Inferior parietal cortex (tissue), 1 donor: Measurements from ENCODE around the gene MYH11.
"Not testable (repeated sequence)": the region's sequence is repeated elsewhere in the genome, so short reads cannot be mapped to it uniquely, and the experiment has no call there.

Experiments
- DNase-seq: peaks from one replicate; pipeline ENCODE4 v3.0.0-alpha.2; 2016; ENCODE audit errors: extremely low spot score

The MYH11 gene

GRCh38 chr16:15714393-15715172 lies 142.2 kb downstream of the MYH11 start:
- no peak for DNase-seq

GRCh38 chr16:15708997-15709396 lies 147.8 kb downstream of the MYH11 start:
- no peak for DNase-seq

DNA sequence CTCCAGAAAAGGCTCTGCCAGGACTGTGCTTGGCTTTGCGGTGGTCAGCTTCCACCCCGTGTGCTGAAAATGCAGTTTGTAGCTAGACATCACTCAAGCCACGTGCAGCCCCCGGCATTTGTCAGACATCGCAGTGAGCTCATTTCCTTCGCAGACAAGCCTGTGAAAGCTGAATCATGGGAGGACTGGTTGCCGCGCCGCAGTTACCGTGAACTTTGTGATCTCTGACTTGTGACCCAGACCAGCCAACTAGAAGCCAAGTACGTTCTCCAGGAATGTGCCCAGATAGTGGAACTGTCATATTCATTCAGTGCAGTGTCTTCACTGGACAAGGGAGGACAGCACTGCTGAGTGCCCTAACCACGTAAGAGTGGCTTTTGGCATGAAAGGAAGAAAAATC lies 148.7 kb downstream of the MYH11 start:
- DNase-seq = no peak

DNA sequence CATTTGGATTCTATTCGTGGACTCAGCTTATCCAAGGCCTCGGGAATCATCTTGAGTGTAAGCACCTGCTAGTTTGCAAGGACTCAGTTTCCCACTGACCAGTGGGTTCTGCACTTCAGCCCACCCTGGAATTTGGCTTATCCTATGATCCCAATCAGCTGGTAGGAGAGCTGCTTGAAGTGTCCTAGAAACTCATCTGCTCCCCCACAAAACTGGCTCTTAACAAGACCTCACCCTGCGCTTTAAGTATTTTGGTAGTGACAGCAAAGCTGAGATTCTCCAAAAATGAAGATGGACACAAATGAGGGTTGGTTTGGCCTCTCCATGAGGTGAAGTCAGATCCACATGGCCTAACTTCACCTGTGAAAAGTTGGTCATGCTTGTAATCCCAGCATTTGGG lies 149.5 kb downstream of the MYH11 start:
- DNase-seq = no peak

GRCh38 chr16:15705064-15705565 lies 151.7 kb downstream of the MYH11 start:
- DNase-seq = no peak

DNA sequence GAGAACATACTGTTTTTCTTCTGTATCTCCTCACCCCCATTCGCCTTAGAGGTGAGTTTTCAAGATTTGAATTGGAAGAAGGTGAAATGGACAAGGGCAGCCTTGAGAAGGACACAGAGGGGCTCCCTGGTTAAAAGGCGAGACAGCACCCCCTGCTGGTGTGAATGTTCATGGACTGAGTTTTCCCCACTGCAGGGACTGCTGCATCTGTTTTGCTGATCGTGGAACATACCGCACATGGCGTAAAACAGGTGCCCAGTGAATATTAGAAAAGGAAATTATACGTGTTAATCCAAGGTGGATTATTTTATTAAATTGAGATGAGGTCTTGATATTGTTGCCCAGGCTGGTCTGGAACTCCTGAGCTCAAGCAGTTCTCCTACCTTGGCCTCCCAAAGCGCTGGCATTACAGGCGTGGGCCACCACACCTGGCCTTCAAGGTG lies 152.3 kb downstream of the MYH11 start:
- DNase-seq = peak; percentile 89

GRCh38 chr16:15703029-15703736 lies 153.6 kb downstream of the MYH11 start:
- no peak for DNase-seq

DNA sequence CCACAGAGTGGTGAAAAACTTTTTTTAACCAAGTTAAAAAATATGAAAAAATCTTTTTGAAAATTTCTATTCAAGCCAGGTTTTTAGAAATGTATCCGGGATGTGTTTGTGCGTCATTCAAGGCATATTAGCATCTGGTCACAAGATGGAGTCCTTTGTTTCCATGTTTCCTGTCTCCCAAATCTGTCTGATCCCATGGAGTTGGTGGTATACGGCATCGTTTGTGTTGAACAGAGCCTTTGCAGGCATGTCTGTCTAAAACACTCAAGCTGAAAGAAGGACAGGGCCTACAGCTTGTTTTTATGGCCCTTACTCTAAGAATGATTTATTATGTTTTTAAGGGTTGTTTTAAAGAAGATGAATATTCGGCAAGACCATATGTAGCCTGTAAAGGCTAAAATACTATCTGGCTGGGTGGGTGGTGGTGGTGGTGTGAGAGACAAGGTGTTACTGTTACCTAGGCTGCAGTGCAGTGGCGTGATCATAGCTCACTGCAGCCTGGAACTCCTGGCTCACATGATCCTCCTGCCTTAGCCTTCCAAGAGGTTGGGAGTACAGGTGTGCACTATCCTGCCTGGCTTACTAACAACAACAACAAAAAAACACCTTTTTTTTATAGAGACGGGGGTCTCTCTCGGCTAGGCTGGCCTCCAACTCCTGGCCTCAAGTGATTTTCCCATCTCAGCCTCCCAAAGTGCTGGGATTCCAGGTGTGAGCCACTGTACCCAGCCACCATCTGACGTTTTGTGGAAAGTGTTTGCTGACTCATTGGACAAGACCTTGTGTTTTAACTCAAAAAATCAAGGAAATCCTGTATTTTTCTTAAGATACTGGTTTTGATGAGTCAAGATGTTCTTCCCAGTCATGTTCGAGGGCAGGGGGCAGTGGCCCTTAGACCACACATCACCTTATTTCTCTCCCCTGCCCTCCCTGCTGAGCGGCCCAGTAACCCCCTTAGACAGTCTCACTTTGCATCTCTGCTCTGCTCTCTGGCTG lies 154.6 kb downstream of the MYH11 start:
- no peak for DNase-seq

DNA sequence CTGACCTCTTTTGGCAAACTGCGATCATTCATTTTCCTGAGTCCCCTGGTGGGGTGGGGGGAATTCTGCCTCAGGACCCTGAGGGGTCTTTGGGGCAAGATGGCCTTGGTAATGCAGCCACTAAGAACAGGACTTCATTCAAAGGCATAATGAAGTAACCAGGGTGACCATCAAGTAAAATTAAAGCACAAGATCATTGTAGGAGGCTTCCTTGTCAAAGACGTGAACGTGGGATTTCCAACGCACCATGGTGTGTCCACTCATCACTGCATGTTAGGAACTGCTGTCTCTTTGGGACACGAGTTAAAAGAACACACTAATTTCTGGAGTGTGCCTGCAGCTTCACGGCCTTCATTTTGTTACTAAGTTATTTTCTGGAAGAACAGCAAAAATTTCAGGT lies 155.5 kb downstream of the MYH11 start:
- no peak for DNase-seq

GRCh38 chr16:15699819-15700218 lies 157.0 kb downstream of the MYH11 start:
- no peak for DNase-seq

- no peak for DNase-seq
Observed at GRCh38 chr16:15694499-15694898, 162.3 kb downstream of the MYH11 start.

GRCh38 chr16:15692508-15692907 lies 164.3 kb downstream of the MYH11 start:
- DNase-seq = not testable (repeated sequence)

- no peak for DNase-seq
Observed at GRCh38 chr16:15691046-15691445, 165.8 kb downstream of the MYH11 start.

DNA sequence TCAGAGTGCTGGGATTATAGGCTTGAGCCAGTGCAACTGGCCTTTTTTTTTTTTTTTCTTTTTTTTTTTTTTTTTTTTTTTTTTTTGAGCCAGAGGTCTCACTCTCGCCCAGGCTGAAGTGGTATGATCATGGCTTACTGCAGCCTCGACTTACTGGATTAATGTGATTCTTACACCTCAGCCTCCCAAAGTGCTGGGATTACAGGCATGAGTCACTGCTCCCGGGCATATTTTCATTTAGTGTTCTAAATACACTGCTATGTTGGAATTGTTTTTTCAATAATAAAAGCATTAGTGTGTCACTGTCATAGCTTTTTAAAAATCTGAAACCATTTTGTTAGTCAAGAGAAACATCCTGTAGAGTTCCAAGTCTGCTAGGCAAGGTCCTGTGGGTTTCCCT lies 166.5 kb downstream of the MYH11 start:
- DNase-seq = no peak

- no peak for DNase-seq
Observed at GRCh38 chr16:15689290-15689689, 167.5 kb downstream of the MYH11 start.

DNA sequence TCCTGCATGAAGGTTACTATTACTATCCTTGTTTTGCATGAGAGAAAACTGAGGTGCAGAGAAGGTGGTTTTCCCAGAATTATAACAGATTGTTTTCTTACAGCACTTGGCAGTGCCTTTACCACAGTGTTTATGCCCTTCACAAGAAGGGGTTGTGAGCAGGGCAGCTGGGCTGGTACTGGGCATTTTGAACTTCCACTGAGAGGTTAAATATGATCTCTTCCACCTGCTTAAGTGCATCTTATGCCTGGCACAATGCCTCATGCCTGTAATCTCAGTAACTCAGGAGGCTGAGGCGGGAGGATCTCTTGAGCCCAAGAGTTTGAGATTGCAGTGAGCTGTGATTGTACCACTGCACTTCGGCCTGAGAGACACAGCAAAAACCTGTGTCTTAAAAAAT lies 170.5 kb downstream of the MYH11 start:
- no peak for DNase-seq

DNA sequence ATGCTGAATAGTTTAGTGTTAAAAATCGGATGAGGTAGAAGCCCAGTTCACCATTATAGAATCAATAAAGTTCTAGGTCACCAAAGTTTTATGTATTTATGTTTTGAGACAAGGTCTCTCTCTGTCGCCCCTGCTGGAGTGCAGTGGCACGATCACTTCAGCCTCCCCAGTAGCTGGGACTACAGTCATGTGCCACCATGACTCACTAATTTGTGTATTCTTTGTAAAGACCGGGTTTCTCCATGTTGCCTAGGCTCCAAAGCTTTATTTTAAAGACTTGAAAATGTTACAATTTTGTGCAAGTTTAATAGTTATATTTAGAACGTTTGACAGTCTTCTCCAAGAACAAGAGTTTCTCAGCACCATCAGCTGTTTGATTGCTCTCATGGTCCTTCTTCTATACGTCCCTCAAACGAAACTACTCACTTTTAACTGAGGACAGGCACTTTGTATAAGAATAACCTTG lies 174.7 kb downstream of the MYH11 start:
- DNase-seq = peak; percentile 63

GRCh38 chr16:15677447-15677846 lies 179.4 kb downstream of the MYH11 start:
- no peak for DNase-seq

DNA sequence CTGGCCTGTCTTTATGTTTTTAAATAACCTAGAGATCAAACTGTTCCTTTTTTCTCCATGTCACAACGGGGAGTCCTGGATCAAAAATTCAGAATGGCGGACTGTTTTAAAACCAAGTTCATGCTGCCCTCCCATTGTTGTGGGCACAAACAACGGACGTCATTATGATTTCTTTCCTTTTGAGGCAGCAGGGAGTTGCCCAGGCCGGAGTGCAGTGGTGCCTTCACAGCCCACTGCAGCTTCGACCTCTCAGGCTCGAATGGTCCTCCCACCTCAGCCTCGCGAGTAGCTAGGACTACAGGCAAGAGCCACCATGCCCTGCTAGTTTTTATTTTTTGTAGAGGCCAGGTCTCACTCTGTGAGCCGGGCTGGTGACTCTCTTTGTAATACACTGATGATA lies 180.3 kb downstream of the MYH11 start:
- DNase-seq = no peak

GRCh38 chr16:15674571-15674970 lies 182.3 kb downstream of the MYH11 start:
- DNase-seq = peak; percentile 45

- peak; percentile 89 for DNase-seq
Observed at GRCh38 chr16:15672514-15673167, 184.2 kb downstream of the MYH11 start.
